GM21737 (cell line): ENCODE results near the gene DCLRE1B.

Experiments
- ATAC-seq: cut with Tn5 transposase; IDR thresholded peaks from one replicate; pipeline ENCODE4 v1.9.1; 2021; ENCODE audit warnings: mild to moderate bottlenecking, moderate library complexity; ENCODE audit not compliant: unreplicated experiment

The DCLRE1B gene

DNA sequence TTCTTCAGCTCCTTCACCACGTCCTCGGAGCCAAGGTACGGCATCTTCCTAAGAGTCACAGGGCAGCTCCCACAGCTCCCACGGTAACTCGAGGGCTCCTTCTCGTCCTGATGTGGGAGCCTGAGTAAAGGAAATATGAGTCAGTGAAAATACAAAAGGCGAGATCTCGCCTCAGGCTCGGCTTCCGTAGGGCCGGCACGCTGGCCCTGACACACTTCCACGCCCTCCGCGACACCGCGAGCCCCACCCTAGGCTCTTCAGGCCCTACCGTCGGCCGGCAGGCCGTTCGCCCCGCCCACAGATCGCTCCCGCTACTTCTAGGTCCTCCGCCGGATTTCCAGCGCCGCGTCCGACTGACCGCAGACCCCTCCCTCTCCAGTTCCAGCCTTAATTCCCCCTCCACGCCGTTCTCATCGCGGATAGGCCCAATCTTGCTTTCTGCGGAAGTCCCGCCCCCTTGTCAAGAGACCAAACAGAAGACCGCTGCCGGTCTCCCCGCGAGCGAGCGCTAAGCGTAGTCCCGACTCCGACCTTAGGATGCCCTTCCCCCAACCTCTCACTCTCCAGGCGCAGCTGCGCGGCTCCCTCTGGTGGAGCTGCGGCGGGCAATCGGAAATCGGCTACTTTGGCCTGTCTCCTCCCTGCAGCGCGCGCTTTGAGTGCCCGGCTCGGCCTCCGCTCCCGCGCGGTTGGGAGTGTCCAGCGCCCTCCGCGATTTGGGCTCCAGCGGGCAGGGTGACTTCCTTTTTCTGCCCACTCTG lies at the start of gene DCLRE1B, which contains the start of gene AP4B1:
DCLRE1B (plus strand) TSS at position 653 of the 761 bp plus-strand sequence. CDS start 261 bp downstream, outside the sequence.
AP4B1 (minus strand) TSS at position 126 of the 761 bp plus-strand sequence; CDS start at position 44, 82 bp downstream.
- peak; percentile 86 for ATAC-seq

DNA sequence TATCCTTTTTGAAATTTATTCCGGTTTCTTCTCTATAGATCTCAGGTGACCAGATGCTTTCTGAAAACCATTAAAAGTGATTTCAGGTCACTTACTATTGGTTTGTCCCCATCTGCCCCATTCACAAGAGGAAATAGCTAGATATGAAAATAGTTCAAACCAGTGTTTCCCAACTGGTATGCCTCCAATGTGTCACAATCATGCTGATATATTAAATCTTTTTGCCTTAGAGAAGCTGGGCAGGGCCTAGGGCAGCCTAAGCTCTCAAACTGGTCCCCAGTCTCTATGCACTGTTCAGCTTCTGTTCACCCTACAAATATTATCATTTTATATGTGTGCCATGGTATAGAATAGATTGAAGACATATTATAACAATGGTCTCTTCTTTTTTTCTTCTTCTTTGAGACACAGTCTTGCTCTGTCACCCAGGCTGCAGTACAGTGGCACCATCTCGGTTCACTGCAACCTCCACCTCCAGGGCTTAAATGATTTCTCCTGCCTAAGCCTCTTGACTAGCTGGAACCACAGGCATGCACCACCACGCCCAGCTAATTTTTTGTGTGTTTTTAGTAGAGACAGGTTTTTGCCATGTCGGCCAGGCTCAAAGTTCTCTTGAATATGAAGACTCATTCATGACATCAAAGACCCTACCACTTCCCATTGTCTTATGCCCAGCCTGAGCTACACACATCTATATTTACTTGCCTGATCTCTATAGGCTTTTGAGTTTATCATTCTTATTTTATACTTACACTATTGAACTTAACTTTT lies 49.3 kb upstream of the DCLRE1B start:
- ATAC-seq = no peak

DNA sequence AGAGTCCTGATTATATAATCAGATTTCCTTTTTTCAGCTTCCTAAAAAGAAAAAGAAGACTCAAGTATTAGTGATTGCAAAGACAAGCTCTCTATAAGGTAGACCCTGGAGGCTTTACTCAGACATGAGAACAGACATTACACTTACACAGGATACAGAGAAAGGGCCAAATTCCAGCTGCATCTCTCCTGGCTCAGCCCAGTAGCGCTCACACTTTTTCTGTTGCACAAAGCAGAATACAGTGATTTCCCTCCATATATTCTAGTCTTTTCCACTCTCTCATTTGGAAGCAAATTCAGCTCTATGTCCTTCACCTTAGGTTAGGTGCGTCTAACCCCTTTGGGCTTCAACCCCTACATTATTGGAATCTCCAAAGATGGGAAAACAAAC lies 48.7 kb upstream of the DCLRE1B start:
- ATAC-seq = no peak

DNA sequence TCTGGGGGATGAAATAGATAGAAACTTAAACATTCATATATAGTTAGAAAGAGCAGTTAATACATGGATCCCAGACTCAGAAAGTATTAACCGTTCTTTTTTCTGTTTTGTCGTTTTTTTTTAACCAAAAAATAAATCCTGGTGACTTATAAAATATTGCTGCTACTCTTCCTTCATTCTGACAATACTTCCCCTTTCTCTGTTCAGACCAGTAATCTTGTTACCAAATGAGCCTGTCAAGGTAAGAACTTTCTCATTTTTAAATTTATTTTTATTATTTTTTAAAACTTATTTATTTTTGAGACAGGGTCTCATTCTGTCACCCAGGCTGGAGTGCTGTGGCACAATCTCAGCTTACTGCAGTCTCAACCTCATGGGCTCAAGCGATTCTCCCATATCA lies 47.4 kb upstream of the DCLRE1B start:
- no peak for ATAC-seq

DNA sequence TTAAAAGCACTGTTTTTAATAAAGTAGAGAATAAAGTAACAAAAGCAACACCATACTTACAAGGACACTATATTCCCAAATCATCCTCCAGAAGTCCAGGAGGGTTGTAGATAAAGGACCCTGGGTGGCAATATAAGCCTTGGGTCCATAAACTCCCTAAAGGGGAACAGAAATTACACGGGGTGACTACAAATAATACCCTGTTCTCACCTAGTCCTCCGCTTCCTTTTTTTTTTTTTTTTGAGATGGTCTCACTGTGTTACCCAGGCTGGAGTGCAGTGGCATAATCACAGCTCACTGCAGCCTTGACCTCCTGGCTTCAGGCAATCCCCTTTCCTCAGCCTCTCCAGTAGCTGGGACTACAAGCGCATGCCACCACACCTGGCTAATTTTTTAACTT lies 46.7 kb upstream of the DCLRE1B start:
- ATAC-seq = no peak

DNA sequence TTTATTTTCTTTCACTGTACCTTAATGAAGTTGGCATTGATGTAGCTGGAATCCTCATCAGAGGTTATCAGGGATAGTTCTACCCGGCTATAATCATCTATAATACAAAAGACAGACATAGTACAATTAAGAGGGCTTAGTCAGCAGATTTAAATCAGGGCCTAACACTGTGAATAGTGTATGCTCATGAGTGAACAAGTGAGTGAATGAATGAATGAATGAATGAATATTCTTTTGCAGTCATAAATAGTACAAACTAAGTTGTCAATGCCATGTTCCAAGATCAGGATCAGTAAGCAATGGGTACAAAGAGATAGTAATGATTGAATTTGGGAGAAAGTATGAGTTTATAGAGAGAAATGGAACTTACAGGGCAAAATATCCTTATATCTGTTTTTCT lies 46.1 kb upstream of the DCLRE1B start:
- ATAC-seq = no peak

DNA sequence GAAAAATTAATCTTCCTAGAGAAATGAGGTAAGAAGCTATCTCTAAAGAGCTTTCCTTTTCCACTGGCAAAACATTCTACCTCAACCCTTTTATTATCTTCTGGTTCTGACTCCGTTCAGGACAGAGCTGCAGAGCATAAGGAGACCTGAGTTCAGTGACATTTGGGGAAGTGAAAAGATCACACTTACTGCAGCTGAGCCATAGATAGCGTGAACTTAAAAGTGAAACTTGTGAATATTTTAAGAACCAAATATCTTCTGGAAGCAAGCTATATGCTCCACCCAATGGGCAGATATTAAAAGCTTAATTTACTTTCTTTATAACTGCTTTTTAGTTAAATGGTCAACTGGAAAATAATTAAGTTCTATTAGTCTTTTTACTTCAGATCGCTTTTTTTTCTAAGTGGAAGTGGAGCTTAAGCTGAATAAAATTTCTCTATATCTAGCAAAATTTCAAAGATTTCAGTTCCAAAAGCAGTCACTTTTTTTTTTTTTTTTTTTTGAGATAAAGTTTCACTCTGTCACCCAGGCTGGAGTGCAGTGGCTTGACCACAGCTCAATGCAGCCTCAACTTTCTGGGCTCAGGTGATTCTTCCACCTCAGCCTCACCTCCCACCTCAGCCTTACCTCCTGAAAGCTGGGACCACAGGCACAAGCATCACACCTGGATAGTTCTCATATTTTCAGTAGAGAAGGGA lies 45.5 kb upstream of the DCLRE1B start:
- ATAC-seq = peak; percentile 81

DNA sequence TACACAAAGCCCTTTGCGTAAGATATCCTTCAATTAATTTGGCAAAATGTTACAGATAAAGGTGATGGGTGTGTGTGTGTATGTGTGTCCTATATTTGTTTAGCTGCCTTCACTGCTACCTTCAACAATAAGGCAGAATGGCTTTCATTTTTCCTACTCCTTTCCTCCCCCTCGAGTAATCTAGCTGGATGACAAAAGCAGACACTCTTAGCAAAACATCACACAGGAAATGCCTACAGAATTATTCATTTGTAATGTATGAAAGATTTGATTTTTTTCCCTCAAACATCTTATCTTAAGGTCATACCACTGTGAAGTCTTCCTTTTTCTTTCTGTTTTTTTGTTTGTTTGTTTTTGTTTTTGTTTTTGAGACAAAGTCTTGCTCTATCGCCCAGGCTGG lies 44.2 kb upstream of the DCLRE1B start:
- no peak for ATAC-seq

DNA sequence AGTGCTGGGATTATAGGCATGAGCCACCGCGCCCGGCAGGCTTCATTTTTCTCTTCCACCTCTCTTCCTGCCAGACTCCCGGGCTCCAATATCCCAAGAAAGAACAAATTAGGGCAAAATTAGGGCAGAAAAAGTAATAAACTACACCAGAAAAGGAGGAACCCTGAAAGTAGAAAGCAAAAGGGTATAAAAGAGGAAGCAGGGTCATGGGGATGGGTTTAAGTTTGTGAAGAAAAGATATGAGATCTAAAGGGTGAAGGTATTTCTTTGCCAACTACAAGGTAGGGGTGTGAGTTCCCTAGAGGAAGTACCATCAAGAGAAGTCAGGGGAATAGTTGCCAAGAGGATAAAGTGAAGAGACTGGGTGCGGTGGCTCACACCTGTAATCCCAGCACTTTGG lies 43.5 kb upstream of the DCLRE1B start:
- no peak for ATAC-seq

DNA sequence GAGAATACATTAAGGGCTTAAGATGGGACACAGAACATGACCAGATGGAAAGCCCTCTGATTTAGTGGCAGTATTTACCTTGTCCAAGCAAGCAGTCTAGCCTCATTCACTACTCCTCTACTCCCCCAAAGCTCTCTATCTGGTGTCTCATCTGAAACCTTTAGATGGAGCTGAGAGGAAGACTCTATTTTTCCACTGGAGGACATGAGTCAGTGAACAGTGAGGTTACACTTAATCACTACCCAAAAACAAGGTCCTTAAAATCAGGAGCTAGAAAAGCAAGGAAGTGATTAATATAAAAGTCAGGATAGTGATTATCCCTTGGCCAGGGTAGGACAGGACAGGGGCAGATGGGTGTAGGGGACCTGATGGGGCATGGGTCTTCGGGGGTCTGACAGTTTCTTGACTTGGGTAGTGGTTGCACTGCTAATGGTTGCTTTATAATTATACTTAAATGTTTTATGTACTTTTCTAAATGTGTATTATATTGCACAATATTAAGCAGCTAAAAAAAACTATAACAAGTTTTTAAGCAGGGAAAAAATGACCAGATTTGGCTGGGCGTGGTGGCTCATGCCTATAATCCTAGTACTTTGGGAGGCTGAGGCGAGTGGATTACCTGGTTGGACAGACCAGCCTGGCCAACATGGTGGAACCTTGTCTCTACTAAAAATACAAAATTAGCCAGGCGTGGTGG lies 36.6 kb upstream of the DCLRE1B start:
- ATAC-seq = no peak

DNA sequence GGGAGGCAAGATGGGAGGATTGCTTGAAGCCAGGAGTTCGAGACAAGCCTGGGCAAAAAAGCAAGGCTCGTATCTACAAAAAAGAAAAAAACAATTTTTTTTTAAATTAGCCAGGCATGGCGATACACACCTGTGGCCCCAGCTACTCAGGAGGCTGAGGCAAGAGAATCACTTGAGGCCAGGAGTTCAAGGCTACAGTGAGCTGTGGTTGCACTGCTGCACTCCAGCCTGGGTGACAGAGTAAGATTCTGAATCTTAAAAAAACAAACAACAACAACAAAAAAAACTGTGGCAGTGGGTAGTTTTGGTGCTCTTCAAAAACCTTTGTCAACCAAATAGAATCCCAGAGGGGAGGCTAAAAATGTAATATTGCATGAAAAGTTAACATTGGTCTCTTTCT lies 34.3 kb upstream of the DCLRE1B start:
- ATAC-seq = no peak

DNA sequence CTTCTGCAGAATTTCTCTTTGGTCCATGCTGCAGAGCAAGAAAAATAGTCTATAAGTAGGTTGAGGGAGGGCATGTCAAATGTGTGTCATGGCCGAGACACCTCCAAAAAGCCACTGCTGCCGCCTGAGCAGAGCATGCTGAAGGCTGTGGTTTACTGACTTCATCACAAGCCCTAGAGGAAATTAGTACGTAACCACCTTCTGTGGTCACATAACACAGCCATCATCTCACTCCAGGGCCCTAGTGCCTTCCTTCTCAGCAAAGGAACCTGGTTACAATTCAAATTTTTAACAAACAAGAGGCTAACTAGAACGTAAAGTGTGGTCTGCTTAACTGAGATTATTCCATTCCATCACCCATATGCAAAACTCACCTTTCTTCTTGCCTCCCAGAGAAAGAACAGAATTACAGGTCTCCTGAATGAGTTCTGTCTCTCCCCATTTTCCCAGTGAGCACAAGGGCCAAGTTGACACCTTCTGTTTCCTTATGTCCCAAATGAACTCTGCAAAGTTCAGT lies 33.5 kb upstream of the DCLRE1B start, which contains the start of gene PTPN22:
PTPN22 (minus strand) TSS at position 116 of the 517 bp plus-strand sequence.
- ATAC-seq = peak; percentile 84

DNA sequence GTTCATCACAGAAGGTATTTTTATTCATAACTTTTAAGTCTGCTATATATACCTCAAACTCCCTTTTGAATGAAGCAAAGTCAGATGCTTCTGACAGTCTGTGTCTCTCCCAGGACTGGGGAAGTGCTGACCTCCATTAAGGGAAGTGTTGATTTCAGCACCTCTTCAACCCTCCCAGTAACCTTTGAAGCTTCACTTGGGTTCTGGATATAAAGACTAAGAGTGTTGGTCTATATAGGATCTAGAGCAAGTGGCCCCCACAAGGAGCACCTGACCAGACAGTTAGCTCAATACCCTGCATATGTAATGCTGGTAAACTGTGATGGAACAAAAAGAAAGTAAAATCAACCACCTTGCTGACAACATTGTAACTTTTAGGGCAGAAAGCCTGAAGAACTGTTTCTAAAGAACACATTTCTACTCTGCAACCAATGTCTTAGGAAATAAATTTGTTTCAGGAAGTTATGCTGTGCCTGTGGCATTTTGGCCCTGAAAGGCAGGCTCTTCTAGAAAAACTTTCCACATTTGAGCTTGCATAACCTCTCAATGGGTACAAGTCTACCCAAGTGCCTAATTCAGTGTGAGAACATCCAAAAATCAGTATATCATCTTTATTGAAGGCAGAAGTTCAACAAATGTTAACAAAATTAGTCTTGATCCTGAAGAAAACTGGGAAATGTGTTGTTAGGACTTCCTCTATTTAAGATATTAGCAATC lies 32.7 kb upstream of the DCLRE1B start:
- ATAC-seq = peak; percentile 7

DNA sequence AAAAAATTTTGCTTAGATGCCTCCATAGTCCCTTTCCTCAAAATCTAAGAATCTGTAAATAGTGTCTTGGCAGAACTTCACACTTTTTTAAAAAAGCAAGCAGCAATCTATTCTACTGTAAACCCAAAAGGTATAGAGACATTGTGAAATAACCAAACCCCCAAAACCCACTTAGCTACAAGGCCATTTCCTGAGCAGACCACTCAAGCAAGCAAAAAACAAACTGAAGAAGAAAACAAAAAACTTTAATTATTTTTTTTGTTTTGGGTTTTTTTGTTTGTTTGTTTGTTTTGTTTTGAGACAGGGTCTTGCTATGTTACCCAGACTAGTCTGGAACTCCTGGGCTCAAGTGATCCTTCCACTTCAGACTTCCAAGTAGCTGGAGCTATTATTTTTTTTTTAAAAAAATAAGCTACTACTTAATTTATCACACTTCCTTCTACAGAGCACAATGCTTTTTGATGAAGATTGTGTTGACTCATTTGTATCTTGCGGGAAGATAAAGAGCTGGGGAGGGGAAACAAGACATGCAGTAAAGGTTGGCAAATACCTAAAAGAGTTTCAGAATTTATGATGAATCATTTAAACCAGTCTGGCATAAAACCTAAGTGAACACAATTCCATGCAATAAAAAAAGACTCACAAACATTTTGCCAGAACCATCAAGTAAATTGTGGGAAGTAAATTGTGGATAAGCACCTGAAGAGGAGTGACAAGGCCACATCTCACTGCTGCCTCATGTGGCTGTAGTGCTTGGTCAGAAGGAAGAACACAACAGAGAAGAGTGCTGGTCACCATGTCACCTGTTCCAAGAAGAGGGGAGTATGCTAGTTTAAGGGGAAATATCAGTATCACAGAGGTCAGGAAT lies 30.9 kb upstream of the DCLRE1B start:
- ATAC-seq = no peak

DNA sequence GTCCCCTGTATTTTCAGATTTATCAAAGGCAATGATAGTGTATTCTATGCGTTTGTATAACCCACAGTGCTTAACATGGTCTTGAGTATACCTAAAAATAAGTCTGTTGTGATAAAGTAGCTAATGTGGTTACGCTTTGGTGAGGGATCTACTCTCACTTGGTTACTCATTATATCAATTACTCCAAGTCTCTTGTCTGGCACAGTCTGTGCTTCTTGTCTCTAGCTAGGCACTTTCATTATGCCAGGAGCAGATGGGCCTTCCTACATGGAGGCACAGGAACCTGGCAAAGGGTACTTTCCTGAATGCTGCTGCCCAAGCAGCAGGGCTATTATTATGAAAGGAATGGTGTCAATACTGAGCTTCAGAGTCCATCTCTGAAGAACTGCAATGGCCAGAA lies 29.4 kb upstream of the DCLRE1B start:
- peak; percentile 34 for ATAC-seq

DNA sequence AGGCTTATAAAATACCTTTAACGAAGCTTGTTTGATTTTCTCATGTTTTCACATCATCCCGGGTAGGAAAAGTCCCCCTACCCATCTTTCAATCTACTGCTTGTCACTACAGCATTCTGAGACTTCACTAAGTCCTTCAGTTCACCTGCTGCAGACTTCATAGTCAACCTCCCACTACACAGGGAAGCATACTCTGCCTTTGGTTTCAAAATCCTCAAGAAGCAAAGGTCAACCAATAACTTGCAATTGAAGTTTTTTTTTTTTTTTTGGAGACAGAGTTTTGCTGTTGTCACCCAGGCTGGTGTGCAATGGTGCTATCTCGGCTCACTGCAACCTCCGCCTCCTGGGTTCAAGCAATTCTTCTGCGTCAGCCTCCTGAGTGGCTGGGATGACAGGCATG lies 28.9 kb upstream of the DCLRE1B start:
- no peak for ATAC-seq

DNA sequence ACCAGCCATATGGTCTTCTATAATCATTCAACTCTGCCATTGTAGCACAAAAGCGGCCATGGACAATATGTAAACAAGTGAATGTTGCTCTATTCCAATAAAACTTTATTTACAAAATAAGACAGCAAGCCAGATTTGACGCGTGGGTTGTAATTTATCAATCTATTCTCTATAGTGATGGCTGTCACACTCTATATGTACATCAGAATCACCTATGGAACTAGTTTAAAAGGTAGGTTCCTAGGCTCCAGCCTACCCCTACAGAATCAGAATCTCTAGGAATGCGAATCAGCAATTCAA lies 25.4 kb upstream of the DCLRE1B start:
- no peak for ATAC-seq

DNA sequence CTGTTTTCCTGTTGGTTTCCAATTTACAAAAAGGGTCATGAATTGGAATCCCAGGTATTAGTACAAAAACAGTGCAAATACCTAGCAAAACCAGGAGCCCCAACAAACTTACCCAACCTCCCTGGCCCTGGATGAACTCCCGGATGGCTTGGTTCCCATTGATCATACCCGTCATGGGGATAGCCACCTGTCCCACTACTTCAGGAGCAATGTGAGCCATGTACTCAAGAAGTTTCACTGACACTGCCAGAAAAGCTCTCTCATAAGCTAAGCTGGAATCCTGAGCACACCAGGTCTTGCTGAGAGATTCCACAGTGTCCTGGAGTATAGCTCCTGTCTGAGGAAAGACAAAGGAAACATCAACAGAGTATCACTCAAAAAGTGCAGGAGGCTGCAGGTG lies 23.5 kb upstream of the DCLRE1B start:
- ATAC-seq = no peak
